Measurements from ENCODE around the gene IGSF3. TPM values are rescaled to one million over a fixed set of nuclear protein-coding genes. Genes with fewer than 3 reads are reported as not detected.

The IGSF3 gene
- total and polyA plus RNA-seq, 2 experiments from 2014 or later = 7.3 to 37.8 TPM

DNA sequence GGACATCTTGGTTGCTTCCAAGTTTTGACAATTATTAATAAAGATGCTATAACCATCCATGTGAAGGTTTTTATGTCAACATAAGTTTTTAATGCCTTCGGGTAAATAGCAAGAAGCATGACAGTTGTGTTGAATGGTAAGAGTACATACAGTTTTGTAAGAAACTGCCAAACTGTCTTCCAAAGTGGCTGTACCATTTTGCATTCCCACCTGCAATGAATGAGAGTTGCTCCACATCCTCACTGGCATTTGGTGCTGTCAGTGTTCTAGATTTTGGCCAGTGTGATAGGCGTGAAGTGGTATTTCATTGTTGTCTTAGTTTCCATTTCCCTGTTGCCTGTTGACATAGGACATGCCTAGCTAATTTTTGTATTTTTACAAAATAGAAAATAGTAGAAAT lies 142.1 kb downstream of the IGSF3 start:
- Histone ChIP-seq H3F3A (replicated peaks; ENCODE audit: low read depth) (no peaks in the 10 kb centered on the region), H3K9me2 (ENCODE audit: insufficient read depth) (peaks cover 3% of the 10 kb centered on the region; the same call in 1 of the 2 replicates), H3K27me3 (ENCODE audit: insufficient read depth) (no peaks in the 10 kb centered on the region), H3K27ac (ENCODE audit: low read depth) (no peak overlapping the region), H3K36me3 (ENCODE audit: insufficient read depth) (no peaks in the 10 kb centered on the region; the same call in 1 of the 2 replicates), H3K4me2 (no peak overlapping the region), H4K20me1 (replicated peaks; ENCODE audit: insufficient read depth) (no peaks in the 10 kb centered on the region), H2AFZ (no peak overlapping the region), H3K4me1 (ENCODE audit: insufficient read depth) (no peaks in the 10 kb centered on the region), H3K79me2 (replicated peaks; ENCODE audit: insufficient read depth) (no peaks in the 10 kb centered on the region), H3K4me3 (no peak overlapping the region)
- no peak for DNase-seq (ENCODE audit: low spot score)
- H3K9me3 Mint-ChIP-seq = peaks cover 5% of the 10 kb centered on the region; the same call in 1 of the 3 replicates
- H3K36me3 Mint-ChIP-seq (ENCODE audit: low read depth) = no peaks in the 10 kb centered on the region
- no peak overlapping the region for H3K4me3 Mint-ChIP-seq
- no peak for ATAC-seq
- H3K27me3 Mint-ChIP-seq (ENCODE audit: insufficient read depth, low read depth, poor library complexity) = no peaks in the 10 kb centered on the region
- no peaks in the 10 kb centered on the region for H3K4me1 Mint-ChIP-seq
- H3K27ac Mint-ChIP-seq = no peak overlapping the region
- TF ChIP-seq EZH2phosphoT487 (IDR thresholded peaks at IDR 0.05; ENCODE audit: unreplicated experiment) = no peak
- no peak for TF ChIP-seq STAT1 (IDR thresholded peaks at IDR 0.05; ENCODE audit: unreplicated experiment)
- no peak for TF ChIP-seq ZNF331 (CRISPR knock-in tag; IDR thresholded peaks at IDR 0.05; ENCODE audit: low read depth)
- TF ChIP-seq ZNF114 (CRISPR knock-in tag; IDR thresholded peaks at IDR 0.05) = no peak
- TF ChIP-seq POLR2AphosphoS5 (IDR thresholded peaks at IDR 0.05; ENCODE audit: low read depth) = no peak
- TF ChIP-seq, protein P1, sequence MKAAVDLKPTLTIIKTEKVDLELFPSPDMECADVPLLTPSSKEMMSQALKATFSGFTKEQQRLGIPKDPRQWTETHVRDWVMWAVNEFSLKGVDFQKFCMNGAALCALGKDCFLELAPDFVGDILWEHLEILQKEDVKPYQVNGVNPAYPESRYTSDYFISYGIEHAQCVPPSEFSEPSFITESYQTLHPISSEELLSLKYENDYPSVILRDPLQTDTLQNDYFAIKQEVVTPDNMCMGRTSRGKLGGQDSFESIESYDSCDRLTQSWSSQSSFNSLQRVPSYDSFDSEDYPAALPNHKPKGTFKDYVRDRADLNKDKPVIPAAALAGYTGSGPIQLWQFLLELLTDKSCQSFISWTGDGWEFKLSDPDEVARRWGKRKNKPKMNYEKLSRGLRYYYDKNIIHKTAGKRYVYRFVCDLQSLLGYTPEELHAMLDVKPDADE (IDR thresholded peaks at IDR 0.05) = no peak
- TF ChIP-seq EZH2 (IDR thresholded peaks at IDR 0.05; ENCODE audit: low read depth, unreplicated experiment) = no peak
- TF ChIP-seq CREB1 (CRISPR knock-in tag; IDR thresholded peaks at IDR 0.05; ENCODE audit: low read depth) = no peak
- no peak for TF ChIP-seq JUNB (IDR thresholded peaks at IDR 0.05; ENCODE audit: unreplicated experiment)

MicroRNAs within 50 kb of the gene (microRNA counts, 767-probe panel; counts per million panel counts)
- microRNA hsa-miR-320b (not detected), microRNA hsa-miR-548ac (not detected)

Small RNAs within 50 kb of the gene (microRNA-seq; reads per million reads assigned to microRNA genes)
- gene MIR320B1 (not detected), gene MIR548AC (not detected)

Small RNAs within 50 kb of the gene (small RNA-seq; reads per million reads assigned to genes)
- gene MIR320B1 (ENCODE audit: low replicate concordance) (not detected), gene MIR548AC (ENCODE audit: low replicate concordance) (not detected)

Other genes with a start within 250 kb of the IGSF3 start
- 9.2 and 10.3 TPM in 2 replicates for gene CD58, start 96.7 kb downstream of the IGSF3 start, total RNA-seq (2014; rRNA removed; shearing (Covaris generic))
- 11.6 and 12.5 TPM in 2 replicates for gene CD58, start 96.7 kb downstream of the IGSF3 start, polyA plus RNA-seq (2016; fragmentation: Nextera tagmentation; extraction: Ambion mirVana)
- not detected in 2 replicates for gene CD2, start 86.7 kb upstream of the IGSF3 start, total RNA-seq (2014; rRNA removed; shearing (Covaris generic))
- not detected in 2 replicates for gene CD2, start 86.7 kb upstream of the IGSF3 start, polyA plus RNA-seq (2016; fragmentation: Nextera tagmentation; extraction: Ambion mirVana)
- 21.8 and 32.7 TPM in 2 replicates for gene PTGFRN, start 242.2 kb upstream of the IGSF3 start, total RNA-seq (2014; rRNA removed; shearing (Covaris generic))
- gene PTGFRN, start 242.2 kb upstream of the IGSF3 start, polyA plus RNA-seq (2016; fragmentation: Nextera tagmentation; extraction: Ambion mirVana) = 17.4 and 30.0 TPM in 2 replicates